Measurements from ENCODE around the gene RRAGC. TPM values are rescaled to one million over a fixed set of nuclear protein-coding genes. Genes with fewer than 3 reads are reported as not detected.
A peak's percentile ranks its signal among the peaks of the same experiment; 100 is the strongest.

Gene RRAGC
- total and polyA plus RNA-seq, 2 of the 13 experiments (the other 11 are each of a cell fraction or from before 2014, with no cell fraction given) = 7.6 to 8.0 TPM

DNA sequence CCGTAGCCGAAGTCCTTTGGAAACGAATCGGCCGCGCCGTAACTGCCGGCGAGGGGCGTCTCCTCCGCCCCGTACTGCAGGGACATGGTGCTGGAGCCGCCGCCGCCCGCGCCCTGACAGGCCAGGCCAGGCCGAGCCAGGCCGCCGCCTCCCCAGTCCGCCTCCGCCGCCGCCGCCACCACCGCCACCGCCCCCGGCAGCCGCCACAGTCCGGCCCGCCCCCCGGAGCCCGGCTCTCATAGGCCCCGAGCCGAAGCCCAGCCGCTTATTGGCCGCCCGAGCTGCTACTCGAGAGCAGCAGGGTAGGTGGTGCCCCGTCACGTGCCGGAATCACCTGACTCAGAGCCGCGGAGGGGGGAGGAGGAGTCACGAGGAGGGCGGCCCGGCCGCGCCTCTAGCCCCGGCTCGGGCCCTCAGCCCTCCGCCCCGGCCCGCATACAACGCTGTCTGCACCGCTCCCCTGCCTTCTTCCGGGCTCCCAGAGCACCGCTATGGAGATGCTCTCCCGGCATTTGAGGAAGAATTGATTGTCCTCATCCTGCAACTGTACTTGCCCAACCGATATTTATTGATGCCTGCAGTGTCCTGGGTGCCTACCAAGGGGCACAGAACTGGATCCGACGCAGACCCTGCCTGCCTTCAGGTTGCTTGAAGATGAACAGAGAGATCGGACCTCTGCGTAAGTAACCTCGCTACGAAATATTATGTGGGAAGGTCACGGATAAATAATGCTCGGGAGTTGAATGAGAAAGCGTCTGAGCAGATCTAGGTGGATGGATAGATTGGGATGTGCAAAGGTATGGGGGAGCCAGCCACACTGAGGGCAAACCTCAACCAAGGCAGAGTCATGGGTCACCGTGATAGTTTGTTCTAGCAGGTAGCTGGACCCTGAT lies at the start of gene RRAGC (continued):
- peak; percentile 89 for TF ChIP-seq MAZ (IDR thresholded peaks at IDR 0.05; ENCODE audit: borderline replicate concordance, low read depth, low read length)
- peak; percentile 74; the same call in 1 of the 2 replicates for TF ChIP-seq MAZ (CRISPR knock-in tag; IDR thresholded peaks at IDR 0.05; ENCODE audit: low read depth)
- TF ChIP-seq, protein P1, sequence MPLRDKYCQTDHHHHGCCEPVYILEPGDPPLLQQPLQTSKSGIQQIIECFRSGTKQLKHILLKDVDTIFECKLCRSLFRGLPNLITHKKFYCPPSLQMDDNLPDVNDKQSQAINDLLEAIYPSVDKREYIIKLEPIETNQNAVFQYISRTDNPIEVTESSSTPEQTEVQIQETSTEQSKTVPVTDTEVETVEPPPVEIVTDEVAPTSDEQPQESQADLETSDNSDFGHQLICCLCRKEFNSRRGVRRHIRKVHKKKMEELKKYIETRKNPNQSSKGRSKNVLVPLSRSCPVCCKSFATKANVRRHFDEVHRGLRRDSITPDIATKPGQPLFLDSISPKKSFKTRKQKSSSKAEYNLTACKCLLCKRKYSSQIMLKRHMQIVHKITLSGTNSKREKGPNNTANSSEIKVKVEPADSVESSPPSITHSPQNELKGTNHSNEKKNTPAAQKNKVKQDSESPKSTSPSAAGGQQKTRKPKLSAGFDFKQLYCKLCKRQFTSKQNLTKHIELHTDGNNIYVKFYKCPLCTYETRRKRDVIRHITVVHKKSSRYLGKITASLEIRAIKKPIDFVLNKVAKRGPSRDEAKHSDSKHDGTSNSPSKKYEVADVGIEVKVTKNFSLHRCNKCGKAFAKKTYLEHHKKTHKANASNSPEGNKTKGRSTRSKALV (CRISPR knock-in tag; IDR thresholded peaks at IDR 0.05) = no peak
- TF ChIP-seq HNRNPK (IDR thresholded peaks at IDR 0.05; ENCODE audit: low read depth, low read length, poor library complexity, severe bottlenecking) = peak; percentile 6
- TF ChIP-seq, protein P2, sequence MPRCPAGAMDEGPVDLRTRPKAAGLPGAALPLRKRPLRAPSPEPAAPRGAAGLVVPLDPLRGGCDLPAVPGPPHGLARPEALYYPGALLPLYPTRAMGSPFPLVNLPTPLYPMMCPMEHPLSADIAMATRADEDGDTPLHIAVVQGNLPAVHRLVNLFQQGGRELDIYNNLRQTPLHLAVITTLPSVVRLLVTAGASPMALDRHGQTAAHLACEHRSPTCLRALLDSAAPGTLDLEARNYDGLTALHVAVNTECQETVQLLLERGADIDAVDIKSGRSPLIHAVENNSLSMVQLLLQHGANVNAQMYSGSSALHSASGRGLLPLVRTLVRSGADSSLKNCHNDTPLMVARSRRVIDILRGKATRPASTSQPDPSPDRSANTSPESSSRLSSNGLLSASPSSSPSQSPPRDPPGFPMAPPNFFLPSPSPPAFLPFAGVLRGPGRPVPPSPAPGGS (CRISPR knock-in tag; IDR thresholded peaks at IDR 0.05) = peak; percentile 63; the same call in 1 of the 2 replicates
- TF ChIP-seq RARG (CRISPR knock-in tag; IDR thresholded peaks at IDR 0.05; ENCODE audit: low read depth) = no peak
- peak; percentile 84 for TF ChIP-seq KDM2A (CRISPR knock-in tag; IDR thresholded peaks at IDR 0.05; ENCODE audit: borderline replicate concordance, low read depth)
- no peak for TF ChIP-seq HHEX (CRISPR knock-in tag; IDR thresholded peaks at IDR 0.05)
- TF ChIP-seq, protein P3, sequence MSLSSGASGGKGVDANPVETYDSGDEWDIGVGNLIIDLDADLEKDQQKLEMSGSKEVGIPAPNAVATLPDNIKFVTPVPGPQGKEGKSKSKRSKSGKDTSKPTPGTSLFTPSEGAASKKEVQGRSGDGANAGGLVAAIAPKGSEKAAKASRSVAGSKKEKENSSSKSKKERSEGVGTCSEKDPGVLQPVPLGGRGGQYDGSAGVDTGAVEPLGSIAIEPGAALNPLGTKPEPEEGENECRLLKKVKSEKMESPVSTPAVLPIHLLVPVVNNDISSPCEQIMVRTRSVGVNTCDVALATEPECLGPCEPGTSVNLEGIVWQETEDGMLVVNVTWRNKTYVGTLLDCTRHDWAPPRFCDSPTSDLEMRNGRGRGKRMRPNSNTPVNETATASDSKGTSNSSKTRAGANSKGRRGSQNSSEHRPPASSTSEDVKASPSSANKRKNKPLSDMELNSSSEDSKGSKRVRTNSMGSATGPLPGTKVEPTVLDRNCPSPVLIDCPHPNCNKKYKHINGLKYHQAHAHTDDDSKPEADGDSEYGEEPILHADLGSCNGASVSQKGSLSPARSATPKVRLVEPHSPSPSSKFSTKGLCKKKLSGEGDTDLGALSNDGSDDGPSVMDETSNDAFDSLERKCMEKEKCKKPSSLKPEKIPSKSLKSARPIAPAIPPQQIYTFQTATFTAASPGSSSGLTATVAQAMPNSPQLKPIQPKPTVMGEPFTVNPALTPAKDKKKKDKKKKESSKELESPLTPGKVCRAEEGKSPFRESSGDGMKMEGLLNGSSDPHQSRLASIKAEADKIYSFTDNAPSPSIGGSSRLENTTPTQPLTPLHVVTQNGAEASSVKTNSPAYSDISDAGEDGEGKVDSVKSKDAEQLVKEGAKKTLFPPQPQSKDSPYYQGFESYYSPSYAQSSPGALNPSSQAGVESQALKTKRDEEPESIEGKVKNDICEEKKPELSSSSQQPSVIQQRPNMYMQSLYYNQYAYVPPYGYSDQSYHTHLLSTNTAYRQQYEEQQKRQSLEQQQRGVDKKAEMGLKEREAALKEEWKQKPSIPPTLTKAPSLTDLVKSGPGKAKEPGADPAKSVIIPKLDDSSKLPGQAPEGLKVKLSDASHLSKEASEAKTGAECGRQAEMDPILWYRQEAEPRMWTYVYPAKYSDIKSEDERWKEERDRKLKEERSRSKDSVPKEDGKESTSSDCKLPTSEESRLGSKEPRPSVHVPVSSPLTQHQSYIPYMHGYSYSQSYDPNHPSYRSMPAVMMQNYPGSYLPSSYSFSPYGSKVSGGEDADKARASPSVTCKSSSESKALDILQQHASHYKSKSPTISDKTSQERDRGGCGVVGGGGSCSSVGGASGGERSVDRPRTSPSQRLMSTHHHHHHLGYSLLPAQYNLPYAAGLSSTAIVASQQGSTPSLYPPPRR (CRISPR knock-in tag; IDR thresholded peaks at IDR 0.05; ENCODE audit: borderline replicate concordance) = no peak
- no peak for TF ChIP-seq FOXM1 (CRISPR knock-in tag; IDR thresholded peaks at IDR 0.05)
- TF ChIP-seq JUND (CRISPR knock-in tag; IDR thresholded peaks at IDR 0.05) = peak; percentile 30; the same call in 1 of the 2 replicates
- no peak for TF ChIP-seq NR2F2 (IDR thresholded peaks at IDR 0.05; ENCODE audit: borderline replicate concordance, low read depth)
- TF ChIP-seq IKZF4 (CRISPR knock-in tag; IDR thresholded peaks at IDR 0.05; ENCODE audit: borderline replicate concordance, low read depth, not compliant biosample characterization) = no peak
- TF ChIP-seq JUN (CRISPR knock-in tag; IDR thresholded peaks at IDR 0.05) = no peak
- TF ChIP-seq, protein P4, sequence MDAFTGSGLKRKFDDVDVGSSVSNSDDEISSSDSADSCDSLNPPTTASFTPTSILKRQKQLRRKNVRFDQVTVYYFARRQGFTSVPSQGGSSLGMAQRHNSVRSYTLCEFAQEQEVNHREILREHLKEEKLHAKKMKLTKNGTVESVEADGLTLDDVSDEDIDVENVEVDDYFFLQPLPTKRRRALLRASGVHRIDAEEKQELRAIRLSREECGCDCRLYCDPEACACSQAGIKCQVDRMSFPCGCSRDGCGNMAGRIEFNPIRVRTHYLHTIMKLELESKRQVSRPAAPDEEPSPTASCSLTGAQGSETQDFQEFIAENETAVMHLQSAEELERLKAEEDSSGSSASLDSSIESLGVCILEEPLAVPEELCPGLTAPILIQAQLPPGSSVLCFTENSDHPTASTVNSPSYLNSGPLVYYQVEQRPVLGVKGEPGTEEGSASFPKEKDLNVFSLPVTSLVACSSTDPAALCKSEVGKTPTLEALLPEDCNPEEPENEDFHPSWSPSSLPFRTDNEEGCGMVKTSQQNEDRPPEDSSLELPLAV (CRISPR knock-in tag; conservative IDR thresholded peaks at IDR 0.05; ENCODE audit: low read depth) = no peak
- TF ChIP-seq STAG1 (CRISPR knock-in tag; IDR thresholded peaks at IDR 0.05) = peak; percentile 19
